Nephron progenitor cell (in vitro differentiated cells): ENCODE results near the gene ACP2.

Experiments
- DNase-seq: peaks from one replicate; pipeline ENCODE4 v3.0.0; 2021
- H3K27ac Mint-ChIP-seq: 2 replicates; pipeline ENCODE4 v1.8.0; 2021; ENCODE audit warnings: mild to moderate bottlenecking, moderate library complexity, mixed read lengths
- H3K27me3 Mint-ChIP-seq: 2 replicates; pipeline ENCODE4 v1.8.0; 2021; ENCODE audit warnings: mild to moderate bottlenecking, low read depth, mixed read lengths; ENCODE audit not compliant: poor library complexity
- H3K36me3 Mint-ChIP-seq: 2 replicates; pipeline ENCODE4 v1.8.0; 2021; ENCODE audit warnings: low read depth, mixed read lengths
- H3K4me1 Mint-ChIP-seq: 2 replicates; pipeline ENCODE4 v1.8.0; 2021; ENCODE audit warnings: mixed read lengths
- H3K4me3 Mint-ChIP-seq: 2 replicates; pipeline ENCODE4 v1.8.0; 2021; ENCODE audit warnings: mild to moderate bottlenecking, moderate library complexity, mixed read lengths
- H3K9me3 Mint-ChIP-seq: 2 replicates; pipeline ENCODE4 v1.8.0; 2021; ENCODE audit warnings: mild to moderate bottlenecking, moderate library complexity, mixed read lengths
- CTCF ChIP-seq: fragments of 200-600 bp; sonication (generic); IDR thresholded peaks from 2 replicates; pipeline ENCODE4 v1.5.0; 2021; ENCODE audit warnings: antibody characterized with exemption

ACP2 gene

GRCh38 chr11:47258317-47258902 lies 9.8 kb upstream of the ACP2 start:
- peak overlapping the region; percentile 74 for H3K4me3 Mint-ChIP-seq
- peaks cover 53% of the 10 kb centered on the region for H3K4me1 Mint-ChIP-seq
- DNase-seq: no peak

GRCh38 chr11:47257517-47258316 lies 9.1 kb upstream of the ACP2 start, which contains the start of gene NR1H3:
TSS of gene NR1H3 (plus strand) at chr11:47257996. CDS start at chr11:47259217, 1,221 bp downstream.
- DNase-seq: peak; percentile 73
- H3K4me1 Mint-ChIP-seq: peaks cover 58% of the 10 kb centered on the region
- H3K9me3 Mint-ChIP-seq: no peaks in the 10 kb centered on the region
- TF ChIP-seq CTCF: peak; percentile 53
- no peaks in the 10 kb centered on the region for H3K36me3 Mint-ChIP-seq
- H3K27me3 Mint-ChIP-seq: peaks cover 3% of the 10 kb centered on the region
- peak within 1 kb of the TSS; percentile 93 for H3K27ac Mint-ChIP-seq
- H3K4me3 Mint-ChIP-seq: peak within 1 kb of the TSS; percentile 74

More at GRCh38 chr11:47258317-47258902, 9.8 kb upstream of the ACP2 start:
- TF ChIP-seq CTCF: no peak
- peak overlapping the region; percentile 91 for H3K27ac Mint-ChIP-seq
- peaks cover 3% of the 10 kb centered on the region for H3K27me3 Mint-ChIP-seq
- H3K9me3 Mint-ChIP-seq: no peaks in the 10 kb centered on the region
- no peaks in the 10 kb centered on the region for H3K36me3 Mint-ChIP-seq

GRCh38 chr11:47257177-47257516 lies 8.5 kb upstream of the ACP2 start:
- no peaks in the 10 kb centered on the region for H3K36me3 Mint-ChIP-seq
- no peak overlapping the region for H3K4me3 Mint-ChIP-seq
- H3K27me3 Mint-ChIP-seq: peaks cover 4% of the 10 kb centered on the region
- no peak for DNase-seq
- H3K9me3 Mint-ChIP-seq: no peaks in the 10 kb centered on the region
- no peak for TF ChIP-seq CTCF
- peaks cover 58% of the 10 kb centered on the region for H3K4me1 Mint-ChIP-seq
- H3K27ac Mint-ChIP-seq: peak overlapping the region; percentile 93

- DNase-seq: no peak
- H3K4me1 Mint-ChIP-seq: peaks cover 65% of the 10 kb centered on the region
- H3K27me3 Mint-ChIP-seq: peaks cover 7% of the 10 kb centered on the region
- H3K4me3 Mint-ChIP-seq: no peak overlapping the region
- no peak for TF ChIP-seq CTCF
- no peaks in the 10 kb centered on the region for H3K36me3 Mint-ChIP-seq
- H3K27ac Mint-ChIP-seq: no peak overlapping the region
- H3K9me3 Mint-ChIP-seq: no peaks in the 10 kb centered on the region
Observed at GRCh38 chr11:47256374-47256773, 7.8 kb upstream of the ACP2 start.

- no peak for TF ChIP-seq CTCF
- DNase-seq: no peak
- Mint-ChIP-seq H3K4me1 (peaks cover 65% of the 10 kb centered on the region), H3K27ac (peak overlapping the region; percentile 99), H3K36me3 (no peaks in the 10 kb centered on the region), H3K9me3 (no peaks in the 10 kb centered on the region), H3K4me3 (peak overlapping the region; percentile 63), H3K27me3 (peaks cover 7% of the 10 kb centered on the region)
Observed at GRCh38 chr11:47254386-47254785, 5.8 kb upstream of the ACP2 start.
